Measurements from ENCODE around the gene DYDC2.
"Not testable (repeated sequence)": the region's sequence is repeated elsewhere in the genome, so short reads cannot be mapped to it uniquely, and the experiment has no call there.

The DYDC2 gene

DNA sequence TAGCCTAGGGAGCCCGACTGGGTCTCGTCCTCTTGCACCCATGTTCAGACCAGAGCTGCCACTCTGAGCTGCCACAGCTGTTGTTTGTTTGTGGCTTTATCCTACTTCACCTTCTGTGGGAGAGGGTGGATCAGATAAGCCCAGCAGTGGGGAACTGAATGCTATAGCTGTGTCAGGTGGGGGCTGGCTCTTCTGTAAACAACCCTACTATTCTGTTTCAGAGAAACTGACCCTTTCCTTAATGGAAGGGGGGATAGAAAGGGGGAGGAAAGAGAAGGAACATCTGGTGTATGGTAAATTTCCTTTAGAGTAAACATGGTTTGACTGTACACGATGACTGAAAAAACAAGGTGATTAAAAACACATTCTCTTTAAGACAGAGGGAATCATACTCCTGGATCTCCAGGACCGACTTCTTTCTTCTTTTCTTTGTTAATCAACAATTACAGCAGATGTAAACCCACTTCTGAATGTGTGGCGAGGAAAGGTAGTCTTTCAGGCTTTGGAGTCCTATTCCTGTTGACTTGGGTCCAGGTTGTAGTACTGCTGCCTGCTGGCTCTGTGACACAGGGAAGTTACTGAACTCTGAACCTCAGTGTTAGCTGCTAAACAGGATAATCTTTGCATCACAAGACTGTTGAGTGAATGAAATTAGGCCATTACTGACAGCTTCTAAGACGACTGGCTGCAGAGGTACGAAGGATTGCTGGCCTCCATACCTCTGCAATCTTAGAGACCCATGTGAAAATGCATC is 57.7 kb downstream of the DYDC2 start:
- no peak for DNase-seq

DNA sequence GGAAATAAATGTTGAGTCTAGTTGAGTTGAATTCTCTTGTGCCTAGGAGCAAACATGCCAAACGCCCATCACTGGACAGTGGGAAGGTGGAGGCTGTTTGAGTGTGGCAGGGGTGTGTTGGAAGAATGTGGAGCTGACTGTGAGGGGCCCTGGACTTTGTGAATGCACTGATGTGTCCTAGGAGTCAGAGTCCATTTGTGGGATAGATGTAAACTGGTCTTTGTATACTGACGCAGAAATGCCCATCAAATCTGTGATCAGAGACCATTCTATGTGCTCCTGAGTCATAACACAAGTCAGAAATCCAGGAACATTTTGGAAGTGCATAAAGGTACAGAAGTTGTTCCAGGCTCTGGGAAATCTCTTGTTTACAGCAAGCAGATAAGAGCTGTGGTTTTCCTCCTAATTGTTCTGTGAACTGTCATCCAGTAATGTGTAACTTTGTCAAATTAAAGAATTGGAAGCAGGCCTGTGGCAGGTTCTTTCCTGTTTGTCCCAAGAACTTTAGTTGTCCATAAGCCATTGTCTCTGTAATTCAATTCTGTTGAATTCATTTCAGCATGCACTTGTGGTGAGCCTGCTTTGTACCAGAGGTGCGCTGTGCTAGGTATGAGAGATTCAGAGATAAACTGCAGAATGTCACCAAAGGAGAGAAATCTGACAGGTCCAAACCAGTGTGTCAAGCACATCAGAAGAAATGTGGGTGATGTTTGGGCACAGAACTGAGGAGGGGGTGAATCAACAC is 59.3 kb downstream of the DYDC2 start:
- no peak for DNase-seq

DNA sequence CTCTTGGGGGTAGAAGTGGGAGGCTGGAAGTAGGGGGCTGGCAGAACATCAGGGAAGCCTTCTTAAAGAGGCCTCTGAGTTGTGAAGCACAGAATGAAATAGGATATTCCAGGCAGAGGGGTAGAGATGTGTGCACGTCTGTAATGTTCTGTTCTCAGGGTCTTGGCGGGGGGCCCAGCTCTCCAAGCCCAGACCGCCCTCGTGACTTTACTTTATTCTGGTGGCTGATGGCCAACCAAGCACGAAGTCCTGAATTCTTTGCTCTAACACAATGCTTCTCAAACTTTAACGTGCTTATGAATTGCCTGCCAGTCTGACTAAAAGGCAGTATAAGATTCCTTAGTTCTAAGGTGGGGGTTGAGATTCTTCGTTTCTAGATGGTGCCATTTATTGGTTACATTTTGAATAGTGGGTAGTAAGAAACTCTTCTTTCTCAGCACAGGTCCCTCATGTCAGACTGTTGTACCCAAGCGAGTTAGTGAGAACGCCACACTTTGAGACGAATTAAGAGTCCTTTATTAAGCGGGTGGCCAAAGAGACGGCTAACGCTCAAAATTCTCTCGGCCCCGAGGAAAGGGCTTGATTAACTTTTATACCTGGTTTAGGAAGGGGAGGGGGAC is 60.0 kb downstream of the DYDC2 start:
- DNase-seq, result no peak

DNA sequence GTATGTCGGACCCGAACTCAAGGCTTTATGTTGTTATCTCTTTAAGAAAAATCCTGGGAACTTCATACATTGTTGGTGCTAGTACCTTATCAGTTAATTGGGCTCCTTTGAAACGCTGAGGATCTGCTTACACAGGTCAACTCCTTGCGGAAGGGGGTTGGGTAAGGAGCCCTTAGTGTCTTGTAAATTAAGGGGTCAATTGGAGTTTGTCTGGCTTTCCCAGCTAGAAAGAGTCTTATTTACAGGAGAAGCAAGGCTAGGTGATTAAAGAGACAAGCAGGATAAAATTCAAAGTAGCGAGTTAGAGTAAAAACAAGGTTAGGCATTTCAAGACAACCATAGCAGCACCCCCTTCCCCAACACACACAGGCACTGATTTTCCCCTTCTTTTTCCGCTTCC is 60.7 kb downstream of the DYDC2 start:
- DNase-seq, result not testable (repeated sequence)
